CD4-positive, alpha-beta T cell (primary cell): ENCODE results near the gene VWA8. TPM values are rescaled to one million over a fixed set of nuclear protein-coding genes. Genes with fewer than 3 reads are reported as not detected.

Experiments used
- ATAC-seq: fragments of 200-7000 bp; cut with Tn5 transposase; one replicate; pipeline ENCODE4 v1.10.0; 2022; ENCODE audit warnings: mild to moderate bottlenecking; ENCODE audit not compliant: poor library complexity
- CTCF ChIA-PET: fragments of 350-600 bp; sonication (Branson Sonifier 250); formaldehyde crosslinking; loops from one replicate; lab custom pipeline; 2021; ENCODE audit warnings: antibody characterized with exemption, inconsistent platforms; lab: Charles Lee
- POLR2A ChIA-PET: fragments of 350-600 bp; sonication (Branson Sonifier 250); formaldehyde crosslinking; loops from one replicate; lab custom pipeline; 2021; ENCODE audit warnings: antibody characterized with exemption, inconsistent platforms; lab: Charles Lee
- DNase-seq, 14 experiments: peaks; one replicate each; pipeline ENCODE4 v3.0.0-alpha.2; 2013 to 2020; ENCODE audit warnings: mixed read lengths in 2 of 14
- H3K27ac ChIP-seq, 2 donors: one replicate each; pipeline versions ENCODE4 v1.5.1 to v1.7.0; 2013; ENCODE audit warnings: low read length in 2 of 2, low read depth in 1 of 2, mild to moderate bottlenecking in 1 of 2
- H3K27me3 ChIP-seq, 2 experiments: 1 replicate in 1 of 2; 2 replicates in 1 of 2; pipeline versions ENCODE4 v1.6.1 to v1.7.0; 2013; ENCODE audit warnings: low read length in 2 of 2, control low read depth in 1 of 2, mild to moderate bottlenecking in 1 of 2, moderate library complexity in 1 of 2; ENCODE audit not compliant: insufficient read depth in 2 of 2, control insufficient read depth in 1 of 2
- H3K36me3 ChIP-seq: one replicate; pipeline ENCODE4 v1.6.1; 2013; ENCODE audit warnings: low read length, control low read depth; ENCODE audit not compliant: insufficient read depth
- H3K4me1 ChIP-seq: one replicate; pipeline ENCODE4 v1.6.1; 2013; ENCODE audit warnings: low read length, control low read depth; ENCODE audit not compliant: insufficient read depth
- H3K4me3 ChIP-seq: one replicate; pipeline ENCODE4 v1.5.1; 2013; ENCODE audit warnings: mild to moderate bottlenecking, low read length, moderate library complexity
- H3K9me3 ChIP-seq, 2 experiments: 1 replicate in 1 of 2; 2 replicates in 1 of 2; pipeline versions ENCODE4 v1.6.1 to v1.7.0; 2013; ENCODE audit warnings: low read length in 2 of 2, mild to moderate bottlenecking in 2 of 2, control low read depth in 1 of 2, moderate library complexity in 1 of 2; ENCODE audit not compliant: control insufficient read depth in 1 of 2, insufficient read depth in 1 of 2
- H3K27ac Mint-ChIP-seq: one replicate; pipeline ENCODE4 v1.8.0; 2020; ENCODE audit warnings: mixed read lengths
- H3K27me3 Mint-ChIP-seq: one replicate; pipeline ENCODE4 v1.8.0; 2021; ENCODE audit warnings: mixed read lengths
- H3K36me3 Mint-ChIP-seq: one replicate; pipeline ENCODE4 v1.8.0; 2021; ENCODE audit warnings: low read depth, mixed read lengths
- H3K4me1 Mint-ChIP-seq: one replicate; pipeline ENCODE4 v1.8.0; 2021; ENCODE audit warnings: low read depth, mixed read lengths
- H3K4me3 Mint-ChIP-seq: one replicate; pipeline ENCODE4 v1.8.0; 2020; ENCODE audit warnings: mild to moderate bottlenecking, mixed read lengths
- H3K9me3 Mint-ChIP-seq: one replicate; pipeline ENCODE4 v1.8.0; 2020; ENCODE audit warnings: mixed read lengths
- CTCF ChIP-seq: fragments of 200-600 bp; IDR thresholded peaks from one replicate; pipeline ENCODE4 v1.8.0; 2022; ENCODE audit warnings: antibody characterized with exemption, mild to moderate bottlenecking
- intact Hi-C, 2 experiments: fragments of 100-400 bp; cut with DNase I in 1 of 2; cut with micrococcal nuclease in 1 of 2; formaldehyde crosslinking; loops; one replicate each; pipeline versions ENCODE4 v1.15.1 to v1.9.0; 2023 to 2025; cut with DNase I, micrococcal nuclease
- total RNA-seq, 174 experiments: library from RNA in 2 of 174; stranded (reverse) in 2 of 174; gene quantifications; one replicate each; pipeline ENCODE4 v1.2.3 and lab custom pipeline; 2021 to 2026

The VWA8 gene
- total RNA-seq, 2 experiments from 2014 or later = 18.7 to 19.0 TPM

- H3K4me1 Mint-ChIP-seq = no peaks in the 10 kb centered on the region
- Histone ChIP-seq H3K9me3 (no peaks in the 10 kb centered on the region), H3K27ac (no peak overlapping the region), H3K4me1 (no peaks in the 10 kb centered on the region), H3K4me3 (no peak overlapping the region), H3K36me3 (peaks cover 10% of the 10 kb centered on the region), H3K27me3 (no peaks in the 10 kb centered on the region)
- no peak for TF ChIP-seq CTCF
- ChIA-PET POLR2A (no interaction called here), CTCF (no interaction called here)
- H3K9me3 Mint-ChIP-seq = no peaks in the 10 kb centered on the region
- no peak overlapping the region for H3K27ac Mint-ChIP-seq
- ATAC-seq = no peak
- DNase-seq = peak in 1 of 14 experiments; percentile 8
- peaks cover 65% of the 10 kb centered on the region for H3K36me3 Mint-ChIP-seq
- no peak overlapping the region for H3K4me3 Mint-ChIP-seq
- intact Hi-C loops = no loop called here
- H3K27me3 Mint-ChIP-seq = no peaks in the 10 kb centered on the region
These were observed 109.6 kb downstream of the VWA8 start for GRCh38 chr13:41851351-41851750.

GRCh38 chr13:41848435-41849255 lies 112.3 kb downstream of the VWA8 start:
- CTCF ChIA-PET = interaction anchor here (0.6 kb wide), 1 partner anchor 19 kb away, joined by 3 read pairs; no protein-coding TSS in a partner anchor
- H3K27ac Mint-ChIP-seq = no peak overlapping the region
- DNase-seq (peak in 2 of 14 experiments; percentile 6 to 10), ATAC-seq (no peak)
- no peak overlapping the region for H3K4me3 Mint-ChIP-seq
- H3K9me3 ChIP-seq = no peaks in the 10 kb centered on the region
- POLR2A ChIA-PET = no interaction called here
- peaks cover 64% of the 10 kb centered on the region for H3K36me3 Mint-ChIP-seq
- H3K4me3 ChIP-seq = no peak overlapping the region
- H3K4me1 ChIP-seq = no peaks in the 10 kb centered on the region
- no peak overlapping the region for H3K27ac ChIP-seq
- no peak for TF ChIP-seq CTCF
- H3K36me3 ChIP-seq = no peaks in the 10 kb centered on the region
- intact Hi-C loops = no loop called here
- H3K27me3 Mint-ChIP-seq = no peaks in the 10 kb centered on the region
- no peaks in the 10 kb centered on the region for H3K27me3 ChIP-seq
- H3K9me3 Mint-ChIP-seq = peaks cover 4% of the 10 kb centered on the region
- peaks cover 8% of the 10 kb centered on the region for H3K4me1 Mint-ChIP-seq

GRCh38 chr13:41847216-41847615 lies 113.7 kb downstream of the VWA8 start:
- Mint-ChIP-seq H3K9me3 (peaks cover 4% of the 10 kb centered on the region), H3K4me1 (peaks cover 9% of the 10 kb centered on the region), H3K27me3 (no peaks in the 10 kb centered on the region), H3K36me3 (peaks cover 64% of the 10 kb centered on the region), H3K27ac (no peak overlapping the region), H3K4me3 (no peak overlapping the region)
- POLR2A ChIA-PET = no interaction called here
- intact Hi-C loops = no loop called here
- Histone ChIP-seq H3K36me3 (peaks cover 1% of the 10 kb centered on the region), H3K27me3 (no peaks in the 10 kb centered on the region), H3K4me1 (no peaks in the 10 kb centered on the region), H3K4me3 (no peak overlapping the region), H3K27ac (no peak overlapping the region), H3K9me3 (no peaks in the 10 kb centered on the region)
- TF ChIP-seq CTCF = no peak
- DNase-seq (no peak), ATAC-seq (no peak)
- CTCF ChIA-PET = no interaction called here
